GM23338 (cell line): ENCODE measurements around the gene IMMP2L. TPM values are rescaled to one million over a fixed set of nuclear protein-coding genes. Genes with fewer than 3 reads are reported as not detected.

Source experiments
- ATAC-seq: fragments of 200-7000 bp; cut with Tn5 transposase; 3 replicates; pipeline ENCODE4 v1.9.1; 2020
- DNase-seq: peaks from one replicate; pipeline ENCODE4 v3.0.0-alpha.2; 2015; ENCODE audit warnings: low spot score
- H2AFZ ChIP-seq: fragments of 200-600 bp; sonication (generic); 2 replicates; pipeline ENCODE4 v1.8.0; 2016; ENCODE audit warnings: antibody characterized with exemption, mild to moderate bottlenecking, moderate library complexity
- H3F3A ChIP-seq: fragments of 200-600 bp; sonication (generic); replicated peaks from 2 replicates; pipeline ENCODE4 v1.8.0; 2017; ENCODE audit warnings: antibody characterized with exemption, mixed run types, low read depth
- H3K27ac ChIP-seq: fragments of 200-600 bp; sonication (generic); 2 replicates; pipeline ENCODE4 v1.6.1; 2016; ENCODE audit warnings: low read depth
- H3K27me3 ChIP-seq: fragments of 200-600 bp; sonication (generic); 2 replicates; pipeline ENCODE4 v1.8.0; 2016; ENCODE audit warnings: mild to moderate bottlenecking, mixed run types, moderate library complexity; ENCODE audit not compliant: insufficient read depth
- H3K36me3 ChIP-seq: fragments of 200-600 bp; sonication (generic); 2 replicates; pipeline ENCODE4 v1.8.0; 2016; ENCODE audit warnings: mild to moderate bottlenecking; ENCODE audit not compliant: insufficient read depth
- H3K4me1 ChIP-seq: fragments of 200-600 bp; sonication (generic); 2 replicates; pipeline ENCODE4 v1.8.0; 2016; ENCODE audit warnings: mild to moderate bottlenecking, moderate library complexity; ENCODE audit not compliant: insufficient read depth
- H3K4me2 ChIP-seq: fragments of 200-600 bp; sonication (generic); 2 replicates; pipeline ENCODE4 v1.7.1; 2017; ENCODE audit warnings: mixed run types
- H3K4me3 ChIP-seq: fragments of 200-600 bp; sonication (generic); 2 replicates; pipeline ENCODE4 v1.6.1; 2016; ENCODE audit warnings: mixed run types
- H3K79me2 ChIP-seq: fragments of 200-600 bp; sonication (generic); replicated peaks from 2 replicates; pipeline ENCODE4 v1.8.0; 2017; ENCODE audit warnings: mild to moderate bottlenecking; ENCODE audit not compliant: insufficient read depth
- H3K9me2 ChIP-seq: fragments of 200-600 bp; sonication (generic); 2 replicates; pipeline ENCODE4 v1.8.0; 2017; ENCODE audit not compliant: insufficient read depth
- H4K20me1 ChIP-seq: fragments of 200-600 bp; sonication (generic); replicated peaks from 2 replicates; pipeline ENCODE4 v1.8.0; 2017; ENCODE audit warnings: mild to moderate bottlenecking; ENCODE audit not compliant: insufficient read depth
- H3K27ac Mint-ChIP-seq: 2 replicates; pipeline ENCODE4 v1.8.0; 2020; ENCODE audit warnings: inconsistent platforms, mild to moderate bottlenecking, moderate library complexity, mixed read lengths
- H3K27me3 Mint-ChIP-seq: 3 replicates; pipeline ENCODE4 v1.8.0; 2022; ENCODE audit warnings: low read depth, mild to moderate bottlenecking, moderate library complexity, mixed read lengths, inconsistent platforms; ENCODE audit not compliant: insufficient read depth, poor library complexity
- H3K36me3 Mint-ChIP-seq: 3 replicates; pipeline ENCODE4 v1.8.0; 2021; ENCODE audit warnings: low read depth, mild to moderate bottlenecking, inconsistent platforms, moderate library complexity, mixed read lengths
- H3K4me1 Mint-ChIP-seq: 3 replicates; pipeline ENCODE4 v1.8.0; 2020; ENCODE audit warnings: mild to moderate bottlenecking, inconsistent platforms, mixed read lengths
- H3K4me3 Mint-ChIP-seq: 3 replicates; pipeline ENCODE4 v1.8.0; 2021; ENCODE audit warnings: moderate library complexity, mild to moderate bottlenecking, inconsistent platforms, mixed read lengths
- H3K9me3 Mint-ChIP-seq: 3 replicates; pipeline ENCODE4 v1.8.0; 2020; ENCODE audit warnings: moderate library complexity, mild to moderate bottlenecking, inconsistent platforms, mixed read lengths
- EZH2 ChIP-seq: fragments of 200-600 bp; sonication (generic); IDR thresholded peaks from one replicate; pipeline ENCODE4 v1.8.0; 2017; ENCODE audit warnings: antibody characterized with exemption, mild to moderate bottlenecking, low read depth; ENCODE audit not compliant: unreplicated experiment
- EZH2phosphoT487 ChIP-seq: fragments of 200-600 bp; sonication (generic); IDR thresholded peaks from one replicate; pipeline ENCODE4 v1.8.1; 2018; ENCODE audit warnings: antibody characterized with exemption; ENCODE audit not compliant: unreplicated experiment
- STAT1 ChIP-seq: IDR thresholded peaks from one replicate; pipeline ENCODE4 v1.6.1; 2016; ENCODE audit warnings: antibody characterized with exemption; ENCODE audit not compliant: unreplicated experiment
- polyA plus RNA-seq: library from polyadenylated mRNA; unstranded; fragments of >200 nt; fragmentation: Nextera tagmentation; extraction: Ambion mirVana; gene quantifications from 2 replicates; pipeline ENCODE4 v1.2.1, GENCODE V29; 2016
- total RNA-seq: library from RNA; depleted of rRNA; stranded (reverse); fragments of >200 nt; shearing (Covaris generic); gene quantifications from 2 replicates; pipeline ENCODE4 v1.2.3, GENCODE V29; 2014
- TF ChIP-seq, protein P1 (sequence below): fragments of 250-450 bp; sonication (Bioruptor Pico); IDR thresholded peaks from 2 replicates; pipeline ENCODE4 v1.5.0; 2020; ENCODE audit warnings: mild to moderate bottlenecking, moderate library complexity
- TF ChIP-seq, protein P2 (sequence below): IDR thresholded peaks from one replicate; pipeline ENCODE4 v1.6.1; 2018; ENCODE audit warnings: antibody characterized with exemption; ENCODE audit not compliant: unreplicated experiment

Gene IMMP2L
- total and polyA plus RNA-seq, 2 experiments from 2014 or later, result 7.3 to 14.0 TPM

DNA sequence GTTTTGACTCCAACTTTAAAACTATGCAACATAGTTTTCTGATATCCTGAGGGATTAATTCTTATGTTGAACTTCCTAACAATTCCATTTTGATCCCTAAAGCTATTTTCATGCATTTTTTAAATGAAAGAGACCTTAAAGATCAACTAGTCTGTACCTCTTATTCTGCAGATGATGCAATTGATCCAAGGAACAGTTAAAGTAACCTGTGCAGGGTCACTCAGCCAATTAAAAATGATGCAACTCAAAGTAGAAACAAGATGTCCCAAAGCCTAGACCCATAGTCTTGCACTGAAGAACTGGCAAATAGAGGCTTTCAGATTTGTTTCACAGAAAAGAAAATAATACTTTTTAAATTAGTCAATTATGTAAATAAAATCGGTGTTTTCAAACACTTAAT lies 86.3 kb downstream of the IMMP2L start:
- H3K4me1 ChIP-seq, result no peaks in the 10 kb centered on the region
- TF ChIP-seq STAT1, result no peak
- TF ChIP-seq EZH2phosphoT487, result no peak
- TF ChIP-seq, protein P1, sequence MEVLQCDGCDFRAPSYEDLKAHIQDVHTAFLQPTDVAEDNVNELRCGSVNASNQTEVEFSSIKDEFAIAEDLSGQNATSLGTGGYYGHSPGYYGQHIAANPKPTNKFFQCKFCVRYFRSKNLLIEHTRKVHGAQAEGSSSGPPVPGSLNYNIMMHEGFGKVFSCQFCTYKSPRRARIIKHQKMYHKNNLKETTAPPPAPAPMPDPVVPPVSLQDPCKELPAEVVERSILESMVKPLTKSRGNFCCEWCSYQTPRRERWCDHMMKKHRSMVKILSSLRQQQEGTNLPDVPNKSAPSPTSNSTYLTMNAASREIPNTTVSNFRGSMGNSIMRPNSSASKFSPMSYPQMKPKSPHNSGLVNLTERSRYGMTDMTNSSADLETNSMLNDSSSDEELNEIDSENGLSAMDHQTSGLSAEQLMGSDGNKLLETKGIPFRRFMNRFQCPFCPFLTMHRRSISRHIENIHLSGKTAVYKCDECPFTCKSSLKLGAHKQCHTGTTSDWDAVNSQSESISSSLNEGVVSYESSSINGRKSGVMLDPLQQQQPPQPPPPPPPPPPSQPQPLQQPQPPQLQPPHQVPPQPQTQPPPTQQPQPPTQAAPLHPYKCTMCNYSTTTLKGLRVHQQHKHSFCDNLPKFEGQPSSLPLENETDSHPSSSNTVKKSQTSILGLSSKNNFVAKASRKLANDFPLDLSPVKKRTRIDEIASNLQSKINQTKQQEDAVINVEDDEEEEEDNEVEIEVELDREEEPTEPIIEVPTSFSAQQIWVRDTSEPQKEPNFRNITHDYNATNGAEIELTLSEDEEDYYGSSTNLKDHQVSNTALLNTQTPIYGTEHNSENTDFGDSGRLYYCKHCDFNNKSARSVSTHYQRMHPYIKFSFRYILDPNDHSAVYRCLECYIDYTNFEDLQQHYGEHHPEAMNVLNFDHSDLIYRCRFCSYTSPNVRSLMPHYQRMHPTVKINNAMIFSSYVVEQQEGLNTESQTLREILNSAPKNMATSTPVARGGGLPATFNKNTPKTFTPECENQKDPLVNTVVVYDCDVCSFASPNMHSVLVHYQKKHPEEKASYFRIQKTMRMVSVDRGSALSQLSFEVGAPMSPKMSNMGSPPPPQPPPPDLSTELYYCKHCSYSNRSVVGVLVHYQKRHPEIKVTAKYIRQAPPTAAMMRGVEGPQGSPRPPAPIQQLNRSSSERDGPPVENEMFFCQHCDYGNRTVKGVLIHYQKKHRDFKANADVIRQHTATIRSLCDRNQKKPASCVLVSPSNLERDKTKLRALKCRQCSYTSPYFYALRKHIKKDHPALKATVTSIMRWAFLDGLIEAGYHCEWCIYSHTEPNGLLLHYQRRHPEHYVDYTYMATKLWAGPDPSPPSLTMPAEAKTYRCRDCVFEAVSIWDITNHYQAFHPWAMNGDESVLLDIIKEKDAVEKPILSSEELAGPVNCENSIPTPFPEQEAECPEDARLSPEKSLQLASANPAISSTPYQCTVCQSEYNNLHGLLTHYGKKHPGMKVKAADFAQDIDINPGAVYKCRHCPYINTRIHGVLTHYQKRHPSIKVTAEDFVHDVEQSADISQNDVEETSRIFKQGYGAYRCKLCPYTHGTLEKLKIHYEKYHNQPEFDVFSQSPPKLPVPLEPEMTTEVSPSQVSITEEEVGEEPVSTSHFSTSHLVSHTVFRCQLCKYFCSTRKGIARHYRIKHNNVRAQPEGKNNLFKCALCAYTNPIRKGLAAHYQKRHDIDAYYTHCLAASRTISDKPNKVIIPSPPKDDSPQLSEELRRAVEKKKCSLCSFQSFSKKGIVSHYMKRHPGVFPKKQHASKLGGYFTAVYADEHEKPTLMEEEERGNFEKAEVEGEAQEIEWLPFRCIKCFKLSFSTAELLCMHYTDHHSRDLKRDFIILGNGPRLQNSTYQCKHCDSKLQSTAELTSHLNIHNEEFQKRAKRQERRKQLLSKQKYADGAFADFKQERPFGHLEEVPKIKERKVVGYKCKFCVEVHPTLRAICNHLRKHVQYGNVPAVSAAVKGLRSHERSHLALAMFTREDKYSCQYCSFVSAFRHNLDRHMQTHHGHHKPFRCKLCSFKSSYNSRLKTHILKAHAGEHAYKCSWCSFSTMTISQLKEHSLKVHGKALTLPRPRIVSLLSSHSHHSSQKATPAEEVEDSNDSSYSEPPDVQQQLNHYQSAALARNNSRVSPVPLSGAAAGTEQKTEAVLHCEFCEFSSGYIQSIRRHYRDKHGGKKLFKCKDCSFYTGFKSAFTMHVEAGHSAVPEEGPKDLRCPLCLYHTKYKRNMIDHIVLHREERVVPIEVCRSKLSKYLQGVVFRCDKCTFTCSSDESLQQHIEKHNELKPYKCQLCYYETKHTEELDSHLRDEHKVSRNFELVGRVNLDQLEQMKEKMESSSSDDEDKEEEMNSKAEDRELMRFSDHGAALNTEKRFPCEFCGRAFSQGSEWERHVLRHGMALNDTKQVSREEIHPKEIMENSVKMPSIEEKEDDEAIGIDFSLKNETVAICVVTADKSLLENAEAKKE (CRISPR knock-in tag), result no peak
- no peak for TF ChIP-seq EZH2
- Mint-ChIP-seq H3K27me3 (no peaks in the 10 kb centered on the region), H3K27ac (no peak overlapping the region), H3K4me3 (no peak overlapping the region), H3K9me3 (peaks cover 3% of the 10 kb centered on the region; the same call in 2 of the 3 replicates), H3K4me1 (no peaks in the 10 kb centered on the region), H3K36me3 (peaks cover 6% of the 10 kb centered on the region; the same call in 2 of the 3 replicates)
- DNase-seq, result no peak
- no peak overlapping the region for H3K27ac ChIP-seq
- no peak overlapping the region for H3K4me3 ChIP-seq
- H3K36me3 ChIP-seq, result no peaks in the 10 kb centered on the region
- no peak overlapping the region for H3K4me2 ChIP-seq
- ATAC-seq, result no peak
- H3K27me3 ChIP-seq, result no peaks in the 10 kb centered on the region
- H3K79me2 ChIP-seq, result no peaks in the 10 kb centered on the region
- no peak overlapping the region for H2AFZ ChIP-seq
- no peaks in the 10 kb centered on the region for H4K20me1 ChIP-seq
- no peaks in the 10 kb centered on the region for H3F3A ChIP-seq
- no peaks in the 10 kb centered on the region for H3K9me2 ChIP-seq

DNA sequence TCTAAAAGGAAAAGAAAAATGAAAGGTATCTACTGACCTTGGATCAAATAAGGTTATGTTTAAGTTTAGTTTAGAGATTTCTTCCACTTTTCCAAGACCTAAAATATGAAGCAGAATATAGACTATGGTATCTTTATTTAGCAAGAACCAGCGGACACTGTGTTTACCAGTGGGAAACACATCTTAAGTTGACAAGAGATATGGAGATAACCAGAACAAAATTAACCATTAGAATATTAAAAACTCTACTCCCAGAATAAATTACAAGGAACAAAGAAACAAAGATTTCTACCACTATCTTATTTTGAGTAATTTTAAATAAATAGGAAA lies 86.9 kb downstream of the IMMP2L start:
- H3K4me1 Mint-ChIP-seq, result no peaks in the 10 kb centered on the region
- DNase-seq (no peak), ATAC-seq (no peak)
- Histone ChIP-seq H3K36me3 (no peaks in the 10 kb centered on the region), H3K4me1 (no peaks in the 10 kb centered on the region), H4K20me1 (no peaks in the 10 kb centered on the region), H3K9me2 (no peaks in the 10 kb centered on the region), H3K27me3 (no peaks in the 10 kb centered on the region), H3K4me3 (no peak overlapping the region), H3F3A (no peaks in the 10 kb centered on the region), H3K4me2 (no peak overlapping the region), H2AFZ (no peak overlapping the region), H3K27ac (no peak overlapping the region), H3K79me2 (no peaks in the 10 kb centered on the region)
- no peaks in the 10 kb centered on the region for H3K27me3 Mint-ChIP-seq
- H3K4me3 Mint-ChIP-seq, result no peak overlapping the region
- H3K27ac Mint-ChIP-seq, result no peak overlapping the region
- H3K9me3 Mint-ChIP-seq, result peaks cover 3% of the 10 kb centered on the region; the same call in 2 of the 3 replicates
- TF ChIP-seq, protein P2, sequence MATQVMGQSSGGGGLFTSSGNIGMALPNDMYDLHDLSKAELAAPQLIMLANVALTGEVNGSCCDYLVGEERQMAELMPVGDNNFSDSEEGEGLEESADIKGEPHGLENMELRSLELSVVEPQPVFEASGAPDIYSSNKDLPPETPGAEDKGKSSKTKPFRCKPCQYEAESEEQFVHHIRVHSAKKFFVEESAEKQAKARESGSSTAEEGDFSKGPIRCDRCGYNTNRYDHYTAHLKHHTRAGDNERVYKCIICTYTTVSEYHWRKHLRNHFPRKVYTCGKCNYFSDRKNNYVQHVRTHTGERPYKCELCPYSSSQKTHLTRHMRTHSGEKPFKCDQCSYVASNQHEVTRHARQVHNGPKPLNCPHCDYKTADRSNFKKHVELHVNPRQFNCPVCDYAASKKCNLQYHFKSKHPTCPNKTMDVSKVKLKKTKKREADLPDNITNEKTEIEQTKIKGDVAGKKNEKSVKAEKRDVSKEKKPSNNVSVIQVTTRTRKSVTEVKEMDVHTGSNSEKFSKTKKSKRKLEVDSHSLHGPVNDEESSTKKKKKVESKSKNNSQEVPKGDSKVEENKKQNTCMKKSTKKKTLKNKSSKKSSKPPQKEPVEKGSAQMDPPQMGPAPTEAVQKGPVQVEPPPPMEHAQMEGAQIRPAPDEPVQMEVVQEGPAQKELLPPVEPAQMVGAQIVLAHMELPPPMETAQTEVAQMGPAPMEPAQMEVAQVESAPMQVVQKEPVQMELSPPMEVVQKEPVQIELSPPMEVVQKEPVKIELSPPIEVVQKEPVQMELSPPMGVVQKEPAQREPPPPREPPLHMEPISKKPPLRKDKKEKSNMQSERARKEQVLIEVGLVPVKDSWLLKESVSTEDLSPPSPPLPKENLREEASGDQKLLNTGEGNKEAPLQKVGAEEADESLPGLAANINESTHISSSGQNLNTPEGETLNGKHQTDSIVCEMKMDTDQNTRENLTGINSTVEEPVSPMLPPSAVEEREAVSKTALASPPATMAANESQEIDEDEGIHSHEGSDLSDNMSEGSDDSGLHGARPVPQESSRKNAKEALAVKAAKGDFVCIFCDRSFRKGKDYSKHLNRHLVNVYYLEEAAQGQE, result no peak
- no peak for TF ChIP-seq EZH2
- peaks cover 8% of the 10 kb centered on the region; the same call in 2 of the 3 replicates for H3K36me3 Mint-ChIP-seq
